Endometrial microvascular endothelial cells (primary cell): ENCODE data around the gene NUDCD3. TPM values are rescaled to one million over a fixed set of nuclear protein-coding genes. Genes with fewer than 3 reads are reported as not detected.

Source experiments
- in situ Hi-C: cut with HindIII; loops from 2 replicates; pipeline ENCODE4 v1.10.0; 2017; ENCODE audit warnings: low sequenced_read_pairs, low pct_unique_long_range_greater_than_20kb; ENCODE audit errors: inconsistent ontology term
- total RNA-seq: library from RNA; depleted of rRNA; stranded (reverse); fragments of >200 nt; gene quantifications from one replicate; pipeline ENCODE4 v1.2.3, GENCODE V29; 2015; ENCODE audit errors: inconsistent ontology term

The NUDCD3 gene
- total RNA-seq, 1 donor from 2014 or later = 89.1 TPM

DNA sequence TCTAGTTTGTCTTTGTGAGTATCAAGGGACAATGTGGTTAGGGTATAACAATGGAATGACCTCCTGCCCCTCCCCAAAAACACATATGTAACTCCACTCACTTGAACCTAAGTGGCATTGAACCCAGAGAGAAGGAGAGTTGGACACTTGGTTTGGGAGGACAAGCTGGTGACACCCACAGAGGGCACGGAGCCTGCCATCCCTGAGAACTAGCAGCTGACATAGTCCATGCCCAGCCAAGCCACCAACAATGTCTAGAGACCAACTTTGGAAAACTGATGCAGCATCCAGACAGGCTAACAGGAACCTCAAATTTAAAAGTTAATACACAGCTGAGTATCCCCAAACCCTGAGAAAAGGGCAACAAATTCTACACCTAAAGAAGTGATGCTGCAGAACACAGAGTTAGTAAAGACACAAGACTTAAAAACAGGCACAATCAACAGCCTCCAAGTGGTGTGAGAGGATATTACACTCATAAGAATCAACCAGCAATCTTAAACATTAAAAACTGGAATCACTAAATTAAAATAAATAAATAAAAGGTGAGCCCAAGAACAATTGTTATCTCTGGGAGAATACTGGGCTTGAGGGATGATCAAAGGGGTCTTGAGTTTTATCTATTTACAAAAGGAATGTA lies 27.2 kb downstream of the NUDCD3 start:
- in situ Hi-C loops = no loop called here

DNA sequence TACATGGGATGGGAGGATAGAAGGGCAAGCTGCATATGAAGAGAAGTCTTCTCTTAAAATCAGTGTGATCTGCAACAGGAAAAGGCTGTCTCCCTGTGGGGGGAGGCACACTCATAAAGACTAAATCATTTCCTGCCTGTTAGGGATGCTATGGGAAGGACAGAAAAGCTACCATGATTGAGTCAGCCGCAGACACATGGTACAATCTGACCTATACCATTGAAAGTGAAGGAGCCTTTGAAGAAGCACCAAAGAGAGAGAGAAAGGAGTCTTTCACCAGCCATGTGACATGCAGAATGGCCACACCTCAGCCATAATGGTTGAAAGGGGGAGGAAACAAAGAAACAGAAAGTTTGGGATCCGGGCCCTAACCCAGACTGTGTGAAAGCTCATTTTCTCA lies 29.1 kb downstream of the NUDCD3 start:
- in situ Hi-C loops = no loop called here

DNA sequence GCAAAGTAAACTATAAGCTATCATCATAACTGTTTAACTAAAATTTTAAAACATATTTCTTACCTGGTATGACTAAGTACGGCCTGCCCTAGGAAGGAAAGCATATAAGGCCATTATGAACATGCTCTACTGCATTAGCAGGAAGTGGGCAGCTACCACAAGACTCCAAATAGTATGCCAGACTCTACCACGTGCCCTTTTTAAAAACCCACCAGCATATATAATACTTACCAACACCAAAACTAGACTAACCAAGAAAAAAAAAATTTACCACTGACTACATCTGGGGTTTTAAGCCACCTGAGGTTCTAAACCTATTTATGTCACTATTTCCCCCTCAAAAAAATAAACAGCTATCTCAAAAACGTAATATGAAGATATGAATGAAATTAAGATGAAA lies 30.1 kb downstream of the NUDCD3 start:
- in situ Hi-C loops = no loop called here

DNA sequence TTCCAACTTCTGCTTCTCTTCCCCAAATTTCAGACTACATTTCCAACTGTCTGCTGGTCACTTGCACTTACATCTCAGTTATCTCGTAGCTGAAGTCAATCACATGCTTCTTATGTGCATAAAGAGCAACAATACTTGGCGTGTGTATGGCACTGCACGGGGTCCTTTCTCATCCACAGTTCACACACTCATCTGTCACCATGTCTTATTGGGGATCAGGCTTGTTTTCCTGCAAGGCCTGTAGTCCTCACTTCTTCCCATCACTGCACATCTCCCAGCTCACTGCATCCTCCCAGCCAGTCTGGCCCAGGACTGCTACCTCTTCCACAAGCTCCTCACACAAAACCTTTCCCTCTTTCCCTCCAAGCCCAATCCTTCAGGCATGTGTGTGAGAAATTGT lies 35.3 kb downstream of the NUDCD3 start:
- in situ Hi-C loops = no loop called here

DNA sequence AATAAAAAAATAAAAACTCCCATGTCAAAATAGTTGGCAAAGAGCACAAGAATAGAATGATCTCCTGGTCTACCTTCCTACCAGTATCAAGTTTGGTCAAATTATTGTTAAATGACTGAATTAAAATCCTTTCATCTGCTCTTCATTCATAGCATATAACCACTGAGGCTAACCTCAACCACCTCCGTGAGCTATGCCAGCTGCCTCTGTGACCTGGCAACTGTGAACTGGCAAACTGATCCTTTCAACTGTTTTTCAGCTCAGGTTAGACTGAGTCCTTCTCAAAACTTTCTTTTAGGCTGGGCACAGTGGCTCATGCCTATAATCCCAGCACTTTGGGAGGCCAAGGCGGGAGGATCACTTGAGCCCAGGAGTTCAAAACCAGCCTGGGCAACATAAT lies 36.1 kb downstream of the NUDCD3 start:
- in situ Hi-C loops = no loop called here

DNA sequence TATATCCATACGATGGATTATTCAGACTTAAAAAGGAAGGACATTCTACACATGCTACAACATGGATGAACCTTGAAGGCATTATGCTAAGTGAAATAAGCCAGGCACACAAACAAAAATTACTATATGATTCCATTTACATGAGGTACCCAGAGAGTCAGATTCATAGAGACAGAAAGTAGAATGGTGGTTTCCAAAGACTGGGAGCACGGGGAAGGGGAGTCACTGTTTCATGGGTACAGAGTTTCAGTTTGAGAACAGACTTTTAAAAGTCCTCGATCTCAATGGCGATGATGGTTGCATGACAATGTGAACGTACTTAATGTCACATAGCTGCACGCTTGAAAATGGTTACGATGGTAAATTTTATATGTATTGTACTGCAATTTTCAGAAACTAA lies 39.3 kb downstream of the NUDCD3 start:
- in situ Hi-C loops = no loop called here

DNA sequence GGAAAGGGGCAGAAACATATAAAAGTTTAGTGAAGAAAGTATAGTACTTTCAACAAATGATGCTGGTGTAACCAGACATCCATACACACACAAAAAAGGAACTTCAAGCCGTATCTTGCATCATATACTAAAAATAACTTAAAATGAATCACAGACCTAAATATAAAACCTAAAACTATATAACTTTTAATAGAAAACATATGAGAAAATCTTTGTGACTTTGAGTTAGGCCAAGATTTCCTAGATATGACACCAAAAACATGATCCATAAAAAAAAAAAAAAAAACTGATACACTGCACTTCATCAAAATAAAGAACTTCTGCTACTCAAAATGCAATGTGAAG lies 40.9 kb downstream of the NUDCD3 start:
- in situ Hi-C loops = no loop called here

DNA sequence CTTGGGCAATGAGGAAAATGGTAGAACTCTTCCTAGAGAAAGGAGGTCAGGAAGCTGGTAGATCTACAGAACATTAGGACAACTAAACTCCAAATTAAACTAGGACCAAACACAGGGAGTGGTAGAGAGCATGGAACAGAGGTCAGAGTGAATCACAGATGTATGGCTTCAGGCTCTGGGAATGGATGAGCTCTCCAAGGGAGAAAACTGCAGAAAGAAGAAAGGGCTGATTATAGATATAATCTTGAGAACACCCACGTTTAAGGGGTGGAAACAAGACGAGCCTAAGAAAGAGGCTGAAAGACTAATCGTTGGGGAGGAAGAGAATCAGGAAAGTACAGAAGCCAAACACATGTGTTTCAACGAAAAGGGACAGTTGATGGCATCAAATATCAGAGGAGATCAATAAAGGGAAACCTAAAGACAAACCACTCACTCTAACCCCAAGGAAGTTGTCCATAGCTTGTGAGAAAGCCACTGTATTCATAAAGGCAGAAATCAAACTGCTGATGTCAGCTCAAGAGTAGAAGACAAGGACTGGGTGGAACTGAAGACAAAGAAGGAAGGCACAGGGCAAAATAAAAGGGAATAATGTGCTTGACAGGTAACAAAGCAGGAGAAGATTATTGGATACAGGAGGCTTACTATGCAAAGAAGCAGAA lies 41.4 kb downstream of the NUDCD3 start:
- in situ Hi-C loops = no loop called here

DNA sequence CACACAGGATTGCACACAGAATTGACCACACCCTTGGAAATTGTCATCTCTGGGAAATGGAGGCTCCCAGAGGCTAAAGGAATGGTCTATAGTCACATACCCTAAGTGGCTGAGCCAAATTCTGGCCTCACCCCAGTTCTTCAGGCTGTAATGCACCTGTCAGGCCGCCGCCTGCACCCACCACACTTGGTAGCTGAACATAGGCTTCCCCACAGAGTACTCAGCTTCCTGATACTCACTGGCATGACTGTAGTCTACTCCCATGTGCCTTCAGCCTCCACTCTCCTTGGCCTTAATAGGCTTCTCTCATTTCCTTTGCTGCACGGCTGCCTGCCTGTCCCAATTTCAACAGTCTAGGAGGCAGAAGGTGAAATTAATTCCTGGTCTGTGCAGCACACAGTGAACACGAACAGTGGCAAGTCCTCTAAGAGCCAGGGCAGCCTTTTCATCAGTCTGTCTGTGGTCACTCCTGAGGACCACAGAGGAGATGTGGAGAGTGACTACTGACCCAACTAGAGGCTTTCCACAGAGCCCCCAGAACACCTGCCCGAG lies 42.5 kb downstream of the NUDCD3 start:
- in situ Hi-C loops = no loop called here

DNA sequence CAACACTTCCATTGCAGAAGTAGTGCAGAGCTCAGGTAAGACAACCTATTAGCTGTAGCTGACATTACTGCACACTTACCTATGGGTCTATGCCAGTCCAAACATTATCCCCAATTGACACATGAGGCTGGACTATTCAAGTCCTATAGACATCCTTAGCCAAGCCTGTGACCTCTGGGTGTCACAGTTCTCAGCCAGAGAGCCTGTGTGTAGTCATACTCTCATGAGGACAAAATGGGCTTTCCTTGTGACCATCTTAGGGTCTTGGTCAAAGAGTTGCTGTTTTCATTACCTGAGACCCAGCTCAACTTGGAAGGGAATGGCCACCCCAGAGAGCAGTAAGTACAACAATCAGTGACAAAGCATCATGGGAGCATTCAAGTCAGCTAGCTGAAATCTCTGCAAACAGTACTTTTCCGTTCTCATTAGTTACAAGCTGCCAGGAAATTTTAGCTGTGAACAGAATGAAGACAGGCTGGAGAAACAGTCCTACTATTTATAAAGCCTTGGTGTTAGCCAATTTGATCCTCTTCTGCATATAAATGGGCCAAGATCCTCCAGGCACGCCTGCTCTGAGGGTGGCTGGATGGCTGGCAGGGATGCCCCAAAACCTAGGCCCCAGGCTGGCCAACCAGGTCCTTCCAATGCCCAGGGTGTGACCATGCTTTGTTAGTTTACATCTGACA lies 44.3 kb downstream of the NUDCD3 start:
- in situ Hi-C loops = no loop called here

DNA sequence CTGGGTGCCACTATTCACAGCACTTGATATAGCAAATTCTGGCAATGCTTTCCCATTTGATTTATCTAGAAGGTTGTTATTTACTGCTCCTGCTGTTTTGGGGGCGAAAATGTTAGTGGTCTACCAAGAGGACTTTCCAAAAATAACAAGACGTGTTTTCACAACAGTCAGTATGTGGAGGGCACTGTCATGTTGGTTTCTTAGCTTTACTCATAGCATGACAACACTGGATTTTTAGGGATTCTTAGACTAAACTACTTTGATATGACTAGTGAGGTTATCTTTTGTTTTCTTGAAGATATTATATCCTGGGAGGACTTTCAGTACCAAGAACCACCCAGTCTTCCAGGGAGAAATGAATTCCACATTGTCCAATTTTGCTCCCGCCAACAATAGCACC lies 49.4 kb downstream of the NUDCD3 start:
- in situ Hi-C loops = no loop called here

DNA sequence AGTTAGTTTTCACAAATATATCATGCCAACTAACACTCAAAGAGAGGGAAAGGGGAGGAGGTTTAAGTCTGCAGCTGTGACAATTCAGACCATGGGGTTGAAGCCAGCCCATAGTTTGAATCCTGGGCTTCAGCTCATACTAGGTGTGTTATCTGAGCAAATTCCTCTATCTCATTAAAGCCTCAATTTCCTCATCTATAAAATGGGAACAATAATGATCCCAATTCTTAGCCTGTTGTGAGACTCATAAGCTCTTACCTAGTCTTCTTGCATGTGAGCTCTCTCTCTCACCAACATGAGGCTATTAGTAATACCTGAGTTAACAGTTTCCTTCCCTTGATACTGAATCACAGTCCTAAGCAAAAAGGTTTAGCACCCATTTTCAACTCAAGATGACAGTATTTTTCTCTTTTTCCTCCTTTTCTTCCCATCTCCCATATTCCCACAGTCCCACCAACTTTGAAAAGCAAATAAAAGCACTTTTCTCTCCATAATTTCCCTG lies 49.8 kb downstream of the NUDCD3 start:
- in situ Hi-C loops = no loop called here

DNA sequence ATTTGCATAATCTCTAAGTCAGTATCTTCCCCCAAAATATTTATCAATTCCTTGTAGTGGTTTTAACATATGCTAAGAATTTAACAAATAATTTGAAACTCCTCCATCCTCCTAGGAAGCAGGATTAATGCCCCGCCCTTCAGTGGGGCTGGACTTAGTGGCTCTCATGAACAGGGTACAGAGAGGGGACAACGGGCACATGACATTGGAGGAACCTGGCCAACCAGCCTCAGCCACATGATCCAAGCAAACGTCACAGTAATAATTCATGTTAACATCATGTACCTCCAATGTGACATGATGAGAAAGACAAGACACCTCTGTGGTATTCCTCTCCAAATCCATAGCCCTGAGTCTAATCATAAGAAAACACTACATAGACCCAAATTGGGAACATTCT lies 50.5 kb downstream of the NUDCD3 start:
- in situ Hi-C loops = no loop called here

DNA sequence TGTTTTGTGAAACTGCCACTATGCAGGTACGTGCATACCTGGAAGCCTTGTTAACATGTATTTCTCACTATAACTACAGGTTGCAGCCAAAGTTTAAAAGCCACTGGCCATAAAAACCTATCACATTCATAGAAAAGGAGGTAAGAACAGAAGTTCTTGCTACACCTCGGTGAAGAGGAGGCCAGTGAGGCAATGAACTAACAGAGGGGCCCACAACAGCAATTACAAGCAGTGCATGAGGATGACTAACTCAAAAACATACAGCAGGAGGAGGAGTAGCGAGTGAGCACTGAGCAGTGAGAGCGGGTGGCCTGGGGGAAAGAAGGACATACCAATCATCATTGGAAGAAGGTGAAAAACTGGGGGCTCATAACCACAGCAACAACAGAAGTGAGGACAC lies 51.6 kb downstream of the NUDCD3 start:
- in situ Hi-C loops = no loop called here

DNA sequence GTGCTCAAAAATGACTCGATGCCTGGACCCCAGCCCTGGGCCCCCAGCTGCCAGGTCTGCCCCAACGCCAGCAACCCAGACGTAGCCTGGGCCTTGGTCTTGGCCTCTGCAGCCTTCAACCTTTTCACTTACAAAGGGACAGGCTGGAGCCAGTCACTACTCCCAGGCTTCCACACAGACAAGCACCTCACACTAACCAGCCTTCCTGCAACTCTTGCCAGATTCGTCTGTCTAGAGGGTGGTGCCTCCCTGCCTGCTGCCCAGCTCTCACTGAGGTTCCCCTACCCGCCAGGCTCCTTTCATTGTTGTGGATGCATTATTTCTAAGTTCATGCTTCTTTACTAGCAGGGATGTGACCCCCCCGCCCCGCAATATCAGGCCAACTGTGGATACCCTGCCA lies 56.3 kb downstream of the NUDCD3 start:
- in situ Hi-C loops = no loop called here

DNA sequence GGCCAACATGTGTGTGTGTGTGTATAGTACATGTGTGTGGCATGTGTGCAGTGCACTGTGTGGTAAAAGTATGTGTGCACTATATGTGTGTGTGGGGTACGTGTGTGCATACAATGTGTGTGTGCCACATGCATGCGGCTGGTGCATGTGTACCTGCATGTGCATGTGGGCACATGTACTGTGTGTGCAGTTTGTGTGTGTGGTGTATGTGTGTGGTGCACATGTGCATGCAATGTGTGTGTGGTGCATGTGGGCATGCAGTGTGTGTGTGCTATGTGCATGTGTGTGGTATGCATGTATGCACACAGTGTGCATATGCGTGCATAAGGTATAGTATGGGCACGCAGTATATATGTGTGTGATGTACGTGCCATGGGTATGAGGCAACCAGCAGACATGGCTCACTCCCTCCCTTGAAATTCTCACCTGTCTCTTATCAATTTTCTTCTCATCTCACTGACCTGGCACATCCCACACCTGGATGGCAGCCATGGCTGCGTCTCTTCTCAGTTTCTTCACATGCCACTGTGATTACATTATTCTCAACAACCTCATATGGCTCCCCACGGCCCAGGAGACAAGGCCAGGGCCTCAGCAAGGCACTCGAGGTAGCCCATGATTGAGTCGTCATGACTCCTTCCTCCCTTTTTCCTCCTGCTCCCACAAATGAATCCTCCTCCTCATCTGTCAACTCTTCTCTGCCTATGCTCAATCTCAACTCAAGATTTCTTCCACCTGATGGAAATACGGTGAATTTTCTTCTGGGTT lies 57.0 kb downstream of the NUDCD3 start:
- in situ Hi-C loops = no loop called here

DNA sequence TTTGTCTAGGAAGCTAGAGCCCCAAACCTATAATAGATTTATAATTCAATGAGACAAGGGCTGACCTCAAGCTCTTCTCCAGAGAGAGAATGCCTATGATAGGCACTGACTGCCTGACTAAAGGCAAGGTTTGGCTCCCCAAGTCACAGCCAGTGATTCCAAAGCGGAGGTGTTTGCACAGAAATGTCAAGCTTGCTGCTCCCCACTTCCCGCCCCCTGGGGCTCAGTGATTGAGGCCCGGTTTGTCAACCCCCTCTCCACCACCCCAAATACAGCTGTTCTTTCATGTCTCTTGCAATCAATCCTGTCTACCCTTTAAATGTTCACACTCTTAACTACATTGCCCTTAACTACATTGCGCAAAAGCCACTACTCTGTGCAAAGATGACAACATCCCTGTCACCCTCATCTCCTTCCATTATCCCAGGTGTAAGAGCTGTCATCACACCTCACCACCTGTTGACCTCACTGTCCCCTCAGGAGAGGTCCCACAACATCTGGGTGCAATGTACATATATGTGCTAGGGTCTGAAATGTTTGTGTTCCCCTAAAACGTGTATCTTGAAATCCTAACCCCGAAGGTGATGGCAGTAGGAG lies 58.0 kb downstream of the NUDCD3 start:
- in situ Hi-C loops = no loop called here

DNA sequence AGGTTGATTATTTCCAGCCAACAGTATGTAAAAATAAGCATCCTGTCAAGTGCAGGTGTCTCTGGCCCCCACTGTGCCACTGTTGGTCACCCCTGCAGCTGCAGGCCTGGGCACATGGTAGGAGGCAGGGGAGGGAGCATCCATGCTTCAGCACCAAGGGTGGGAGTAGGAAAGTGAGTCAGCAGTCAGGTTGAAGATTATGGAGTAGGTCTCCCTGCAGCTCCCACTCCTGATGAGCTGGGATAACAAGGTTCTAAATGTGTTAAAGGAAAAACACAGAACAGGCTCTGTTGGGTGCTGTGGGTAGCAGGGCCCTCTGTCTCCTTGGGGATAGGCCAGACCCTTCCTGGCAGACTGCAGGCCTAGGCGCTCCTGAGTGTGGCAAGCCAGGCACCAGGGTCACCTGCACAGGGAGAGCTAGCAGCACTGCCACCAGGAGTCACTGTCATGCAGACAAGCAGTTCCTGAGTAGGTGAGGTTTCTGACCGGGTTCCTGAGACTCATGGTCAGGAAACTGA lies 59.3 kb downstream of the NUDCD3 start:
- in situ Hi-C loops = no loop called here

DNA sequence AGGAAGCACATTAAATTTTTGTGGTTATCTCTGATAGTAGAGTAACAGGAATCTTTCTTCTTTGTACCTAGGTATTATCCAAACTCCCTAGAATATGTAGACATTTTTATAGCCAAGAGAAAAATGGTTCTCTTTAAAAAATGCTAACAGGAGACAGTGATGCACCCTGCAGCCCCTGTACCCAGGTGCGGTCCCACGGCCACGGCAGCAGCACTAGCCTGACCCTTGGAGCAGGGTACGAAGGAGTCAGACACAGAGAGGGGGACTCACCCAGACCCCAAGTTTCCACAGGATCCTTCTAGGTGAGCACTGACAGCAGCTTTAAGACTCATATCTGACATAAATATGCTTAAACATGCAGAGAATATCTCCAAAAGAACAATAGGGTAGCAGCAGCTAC lies 60.4 kb downstream of the NUDCD3 start:
- in situ Hi-C loops = no loop called here
